Neuronal stem cell (in vitro differentiated cells): ENCODE results near the gene TBL3.
A peak's percentile ranks its signal among the peaks of the same experiment; 100 is the strongest.
"Not testable (repeated sequence)": the region's sequence is repeated elsewhere in the genome, so short reads cannot be mapped to it uniquely, and the experiment has no call there.

Source experiments
- DNase-seq: peaks from one replicate; pipeline ENCODE4 v3.0.0-alpha.2; 2013; ENCODE audit warnings: low spot score
- H2AFZ ChIP-seq: one replicate; pipeline ENCODE4 v1.6.1; 2013; ENCODE audit warnings: mild to moderate bottlenecking, low read length, inconsistent platforms
- H2AK5ac ChIP-seq: 2 replicates; pipeline ENCODE4 v1.6.1; 2013; ENCODE audit warnings: low read depth, mild to moderate bottlenecking, inconsistent platforms, low read length, moderate library complexity, mixed read lengths
- H2BK120ac ChIP-seq: 2 replicates; pipeline ENCODE4 v1.6.1; 2013; ENCODE audit warnings: low read depth, mild to moderate bottlenecking, inconsistent platforms, low read length, moderate library complexity, mixed read lengths
- H2BK12ac ChIP-seq: one replicate; pipeline ENCODE4 v1.6.1; 2013; ENCODE audit warnings: low read length, inconsistent platforms
- H2BK15ac ChIP-seq: 2 replicates; pipeline ENCODE4 v1.6.1; 2013; ENCODE audit warnings: mild to moderate bottlenecking, low read length, inconsistent platforms, mixed read lengths
- H2BK5ac ChIP-seq: one replicate; pipeline ENCODE4 v1.6.1; 2013; ENCODE audit warnings: inconsistent platforms, mild to moderate bottlenecking, low read length, moderate library complexity
- H3K14ac ChIP-seq: one replicate; pipeline ENCODE4 v1.6.1; 2013; ENCODE audit warnings: low read length, inconsistent platforms
- H3K18ac ChIP-seq: 2 replicates; pipeline ENCODE4 v1.6.1; 2013; ENCODE audit warnings: low read length, inconsistent platforms
- H3K23ac ChIP-seq: 2 replicates; pipeline ENCODE4 v1.6.1; 2013; ENCODE audit warnings: low read depth, mild to moderate bottlenecking, mixed read lengths, low read length, inconsistent platforms; ENCODE audit not compliant: poor library complexity
- H3K27ac ChIP-seq: replicated peaks from 3 replicates; pipeline ENCODE4 v1.5.1; 2013; ENCODE audit warnings: low read length, inconsistent platforms
- H3K27me3 ChIP-seq, 3 experiments: 2 replicates each; pipeline ENCODE4 v1.6.1; 2013; ENCODE audit warnings: low read length in 3 of 3, mild to moderate bottlenecking in 2 of 3, inconsistent platforms in 1 of 3, low read depth in 1 of 3, mixed read lengths in 1 of 3, moderate library complexity in 1 of 3; ENCODE audit not compliant: control insufficient read depth in 3 of 3, insufficient read depth in 3 of 3
- H3K36me3 ChIP-seq, 2 donors: replicated peaks in 1 of 2; 2 replicates each; pipeline ENCODE4 v1.6.1; 2013; ENCODE audit warnings: low read length in 2 of 2; ENCODE audit not compliant: control insufficient read depth in 2 of 2, insufficient read depth in 2 of 2
- H3K4ac ChIP-seq: 2 replicates; pipeline ENCODE4 v1.6.1; 2013; ENCODE audit warnings: inconsistent platforms, mild to moderate bottlenecking, low read length, moderate library complexity
- H3K4me1 ChIP-seq, 2 donors: 1 replicate in 1 of 2; 2 replicates in 1 of 2; pipeline ENCODE4 v1.6.1; 2013; ENCODE audit warnings: low read length in 2 of 2, low read depth in 1 of 2; ENCODE audit not compliant: control insufficient read depth in 2 of 2, insufficient read depth in 1 of 2
- H3K4me2 ChIP-seq: one replicate; pipeline ENCODE4 v1.6.1; 2013; ENCODE audit warnings: mild to moderate bottlenecking, low read length, inconsistent platforms; ENCODE audit not compliant: insufficient read depth, poor library complexity, severe bottlenecking
- H3K4me3 ChIP-seq, 2 donors: 2 replicates each; pipeline ENCODE4 v1.5.1; 2013; ENCODE audit warnings: low read length in 2 of 2, mild to moderate bottlenecking in 2 of 2, inconsistent platforms in 1 of 2, moderate library complexity in 1 of 2
- H3K79me1 ChIP-seq: one replicate; pipeline ENCODE4 v1.6.1; 2013; ENCODE audit warnings: low read depth, mild to moderate bottlenecking, inconsistent platforms, low read length, moderate library complexity
- H3K9ac ChIP-seq: one replicate; pipeline ENCODE4 v1.6.1; 2013; ENCODE audit warnings: mild to moderate bottlenecking, low read depth, low read length, inconsistent platforms; ENCODE audit not compliant: poor library complexity
- H3K9me3 ChIP-seq, 2 donors: replicated peaks in 1 of 2; 2 replicates each; pipeline versions ENCODE3 to v1.6.1; 2013; ENCODE audit warnings: low read length in 2 of 2, mild to moderate bottlenecking in 2 of 2, inconsistent platforms in 1 of 2, low read depth in 1 of 2, mixed read lengths in 1 of 2, moderate library complexity in 1 of 2; ENCODE audit not compliant: control insufficient read depth in 2 of 2, insufficient read depth in 1 of 2
- H4K8ac ChIP-seq: one replicate; pipeline ENCODE4 v1.6.1; 2013; ENCODE audit warnings: low read depth, mild to moderate bottlenecking, inconsistent platforms, low read length, moderate library complexity
- H4K91ac ChIP-seq: one replicate; pipeline ENCODE4 v1.6.1; 2013; ENCODE audit warnings: low read length, low read depth, mild to moderate bottlenecking, inconsistent platforms; ENCODE audit not compliant: poor library complexity
- WGBS, 2 donors: extraction: QIAGEN DNeasy Blood & Tissue Kit; methylation state at CpG; one replicate each; pipeline ENCODE4 v1.1.7; 2013; ENCODE audit warnings: missing lambda C conversion rate in 2 of 2, mixed read lengths in 1 of 2; ENCODE audit not compliant: insufficient read length in 2 of 2, insufficient replicate concordance in 1 of 2; ENCODE audit errors: extremely low coverage in 2 of 2; 5-methylcytosine and 5-hydroxymethylcytosine counted together

The TBL3 gene

DNA sequence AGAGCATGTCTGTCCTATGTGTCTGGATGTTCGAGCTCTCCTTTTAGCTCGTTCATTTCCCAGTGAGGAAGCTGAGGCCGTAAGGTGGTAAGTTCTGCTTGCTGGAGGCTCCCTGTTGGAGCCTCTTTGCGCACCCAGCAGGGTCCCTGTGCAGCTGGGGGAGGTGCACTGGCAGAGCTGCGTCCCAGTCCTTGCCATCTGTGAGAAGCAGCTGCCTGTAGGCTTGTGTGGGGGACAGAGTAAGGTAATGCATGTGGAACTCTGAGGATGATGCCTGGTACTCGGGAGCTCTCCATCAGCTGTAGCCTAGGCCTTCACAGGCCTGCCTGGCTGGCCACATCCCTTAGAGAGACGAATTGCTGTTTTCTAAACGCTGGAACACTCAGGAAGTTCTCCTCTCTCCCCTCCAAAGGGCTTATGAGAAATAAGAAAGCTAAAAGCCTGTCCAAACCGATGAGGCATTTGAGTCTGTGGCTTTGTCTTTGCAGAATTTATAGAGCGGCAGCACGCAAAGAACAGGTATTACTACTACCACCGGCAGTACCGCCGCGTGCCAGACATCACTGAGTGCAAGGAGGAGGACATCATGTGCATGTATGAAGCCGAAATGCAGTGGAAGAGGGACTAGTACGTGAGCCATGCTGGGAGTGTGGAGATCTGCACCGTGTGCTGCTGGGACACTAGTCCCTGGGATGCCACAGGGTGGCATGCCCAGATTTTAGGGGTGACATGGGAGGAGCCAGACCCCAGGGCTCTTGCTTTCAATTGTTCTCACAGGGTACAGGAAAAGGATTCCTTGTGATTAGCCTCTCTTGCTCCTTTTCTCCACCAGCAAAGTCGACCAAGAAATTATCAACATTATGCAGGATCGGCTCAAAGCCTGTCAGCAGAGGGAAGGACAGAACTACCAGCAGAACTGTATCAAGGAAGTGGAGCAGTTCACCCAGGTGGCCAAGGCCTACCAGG is 10.9 kb upstream of the TBL3 start:
- peak overlapping the region; percentile 18 for H3K27ac ChIP-seq
- H3K36me3 ChIP-seq = peaks cover 18 to 36% of the 10 kb centered on the region in 2 donors
- H4K91ac ChIP-seq = no peak overlapping the region
- peak overlapping the region; percentile 18 for H3K9ac ChIP-seq
- H2AFZ ChIP-seq = no peak overlapping the region
- H2BK15ac ChIP-seq = no peak overlapping the region
- H2BK5ac ChIP-seq = no peak overlapping the region
- H3K23ac ChIP-seq = peak overlapping the region; percentile 26
- no peak for DNase-seq
- H3K4me3 ChIP-seq = peak overlapping the region in 1 of 2 donors; percentile 77
- H3K4me2 ChIP-seq = no peak overlapping the region
- H2BK120ac ChIP-seq = no peak overlapping the region
- peaks cover 13 to 14% of the 10 kb centered on the region in 2 donors for H3K4me1 ChIP-seq
- H2AK5ac ChIP-seq = no peak overlapping the region
- no peak overlapping the region for H3K4ac ChIP-seq
- no peak overlapping the region for H3K18ac ChIP-seq
- H3K27me3 ChIP-seq = no peaks in the 10 kb centered on the region
- H2BK12ac ChIP-seq = no peak overlapping the region
- peaks cover 17% of the 10 kb centered on the region for H3K79me1 ChIP-seq
- no CpG with 5 or more reads among the region's 20 CpGs for WGBS, 2 donors
- no peak overlapping the region for H4K8ac ChIP-seq
- H3K9me3 ChIP-seq = no peaks in the 10 kb centered on the region
- no peak overlapping the region for H3K14ac ChIP-seq

- Histone ChIP-seq H3K4me3 (peak overlapping the region in 1 of 2 donors; percentile 19), H2BK15ac (no peak overlapping the region), H3K4me2 (no peak overlapping the region), H3K27me3 (no peaks in the 10 kb centered on the region), H3K18ac (no peak overlapping the region), H2BK5ac (no peak overlapping the region), H3K9me3 (no peaks in the 10 kb centered on the region), H3K36me3 (peaks cover 18 to 36% of the 10 kb centered on the region in 2 donors), H3K4me1 (peaks cover 14 to 15% of the 10 kb centered on the region in 2 donors), H2BK12ac (no peak overlapping the region), H3K4ac (no peak overlapping the region), H3K9ac (no peak overlapping the region), H3K79me1 (peaks cover 18% of the 10 kb centered on the region), H3K27ac (no peak overlapping the region), H2BK120ac (no peak overlapping the region), H3K23ac (no peak overlapping the region), H2AK5ac (no peak overlapping the region), H4K8ac (no peak overlapping the region), H3K14ac (no peak overlapping the region), H4K91ac (no peak overlapping the region), H2AFZ (no peak overlapping the region)
- WGBS, 2 donors = no CpG with 5 or more reads among the region's 6 CpGs
- no peak for DNase-seq
Measured at GRCh38 chr16:1961651-1962067, 10.2 kb upstream of the TBL3 start.

- not testable (repeated sequence) for H3K4ac ChIP-seq, H3K9me3 ChIP-seq, H3K27me3 ChIP-seq, H2AK5ac ChIP-seq, H3K14ac ChIP-seq, H3K27ac ChIP-seq, H2BK5ac ChIP-seq, H3K18ac ChIP-seq, DNase-seq, H2BK12ac ChIP-seq, H2BK15ac ChIP-seq, H4K8ac ChIP-seq, H2AFZ ChIP-seq, H4K91ac ChIP-seq, H3K4me2 ChIP-seq, H2BK120ac ChIP-seq
- Histone ChIP-seq H3K4me3 (peak overlapping the region in 1 of 2 donors; percentile 23), H3K23ac (peak overlapping the region; percentile 8), H3K79me1 (peaks cover 18% of the 10 kb centered on the region), H3K36me3 (peaks cover 18 to 36% of the 10 kb centered on the region in 2 donors), H3K9ac (peak overlapping the region; percentile 66), H3K4me1 (peaks cover 14 to 15% of the 10 kb centered on the region in 2 donors)
- whole genome bisulfite sequencing, 2 donors = no CpG with 5 or more reads among the region's 37 CpGs
Measured at GRCh38 chr16:1962161-1963153, 9.4 kb upstream of the TBL3 start.
